HG03097 (cell line): ENCODE measurements around the gene DPP4.

Experiments used
- ATAC-seq: cut with Tn5 transposase; IDR thresholded peaks from one replicate; pipeline ENCODE4 v1.9.1; 2021; ENCODE audit not compliant: unreplicated experiment, low FRiP score

Gene DPP4

GRCh38 chr2:162022290-162022945 lies 51.6 kb downstream of the DPP4 start:
- ATAC-seq, result no peak

DNA sequence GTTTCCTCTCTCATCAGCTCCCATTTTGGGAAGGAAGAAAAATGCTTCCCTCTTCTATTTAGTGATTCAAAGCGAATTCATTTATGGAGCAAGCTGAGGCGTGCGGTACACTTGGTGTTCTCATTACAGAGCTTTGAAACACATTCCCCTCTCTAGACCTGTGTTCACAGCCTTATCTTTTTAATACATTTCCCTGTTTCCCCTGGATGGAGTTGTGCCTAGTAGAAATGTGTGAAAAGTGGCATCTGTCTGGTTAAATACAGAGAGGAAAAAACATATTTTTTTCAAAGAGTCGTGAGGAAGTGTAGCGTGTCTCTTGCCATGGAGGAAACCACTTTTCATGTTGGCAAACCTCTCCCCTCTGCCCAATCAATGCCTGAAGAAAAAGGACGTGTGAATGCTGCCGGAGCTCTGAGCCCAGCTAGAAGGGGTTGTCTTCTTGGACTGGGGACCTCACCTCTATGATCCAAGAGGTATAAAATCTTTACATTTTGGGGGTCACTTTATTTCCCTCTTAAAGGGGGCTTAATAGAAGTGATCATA lies 52.4 kb downstream of the DPP4 start:
- ATAC-seq, result no peak

- no peak for ATAC-seq
Observed at GRCh38 chr2:162018530-162018929, 55.5 kb downstream of the DPP4 start.

GRCh38 chr2:162017233-162017632 lies 56.8 kb downstream of the DPP4 start:
- ATAC-seq, result no peak

DNA sequence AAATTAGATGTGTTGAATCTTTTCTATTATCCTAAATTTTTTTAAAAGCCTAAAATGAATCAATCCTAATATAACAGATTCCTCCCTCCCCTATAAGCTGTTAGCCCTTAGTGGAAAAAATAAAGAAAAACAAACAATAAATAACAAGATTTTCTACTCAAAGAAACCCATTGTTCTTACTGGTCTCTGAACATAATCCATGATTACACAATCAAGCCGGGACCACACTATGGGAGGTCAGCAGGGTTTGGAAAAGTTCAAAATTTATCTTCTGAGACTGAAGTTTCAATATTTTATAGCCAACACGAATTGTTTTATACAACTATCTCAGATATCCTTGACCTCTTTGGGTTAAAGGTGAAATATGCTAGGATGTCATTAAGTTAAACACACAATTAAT lies 57.9 kb downstream of the DPP4 start:
- ATAC-seq, result no peak

- ATAC-seq, result no peak
Observed at GRCh38 chr2:162014751-162015150, 59.3 kb downstream of the DPP4 start.

- no peak for ATAC-seq
Observed at GRCh38 chr2:162013514-162014475, 60.2 kb downstream of the DPP4 start.

DNA sequence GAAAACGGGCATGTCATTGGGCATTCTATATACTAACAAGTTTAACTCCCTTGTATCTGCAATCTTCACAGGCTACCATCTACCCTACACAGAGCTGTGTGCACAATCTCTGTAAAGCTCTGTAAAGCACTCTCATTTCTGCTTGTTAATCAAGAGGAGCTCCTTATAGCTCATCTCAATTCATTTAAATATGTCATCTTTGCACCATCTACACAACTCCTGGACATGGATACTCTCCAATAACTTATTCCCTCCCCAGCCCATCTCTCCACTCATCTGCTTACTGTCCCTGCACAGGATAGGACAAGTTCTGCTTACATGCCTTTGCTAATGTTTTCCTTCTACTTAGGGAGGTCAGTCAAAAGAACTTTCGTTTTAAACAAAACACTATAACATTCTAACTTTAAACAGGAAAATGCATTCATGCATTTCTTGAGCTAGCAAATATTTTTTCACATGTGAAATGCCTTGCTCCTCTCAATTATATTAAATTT lies 61.4 kb downstream of the DPP4 start:
- ATAC-seq, result no peak

- ATAC-seq, result no peak
Observed at GRCh38 chr2:162011706-162012564, 62.1 kb downstream of the DPP4 start.

GRCh38 chr2:162009543-162009942 lies 64.5 kb downstream of the DPP4 start:
- no peak for ATAC-seq

- ATAC-seq, result no peak
Observed at GRCh38 chr2:162007447-162008040, 66.5 kb downstream of the DPP4 start.

DNA sequence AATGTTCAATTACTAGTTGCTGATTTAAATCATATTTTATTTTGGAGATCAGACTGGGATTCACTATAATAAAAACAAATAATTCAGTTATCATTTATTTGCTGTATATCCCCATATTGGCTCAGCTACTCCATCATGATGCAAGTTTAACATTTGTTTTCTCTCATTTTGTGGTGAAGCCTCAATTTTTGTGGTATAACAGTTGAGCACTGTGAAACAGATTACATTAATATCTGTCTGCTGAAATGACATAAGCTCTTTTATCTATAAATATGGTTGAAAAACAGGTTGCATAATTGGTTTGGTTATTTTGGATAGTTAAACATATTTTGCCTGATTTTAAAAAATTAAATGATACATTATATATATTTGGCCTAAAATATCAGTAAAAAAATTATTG lies 67.7 kb downstream of the DPP4 start:
- ATAC-seq, result no peak

DNA sequence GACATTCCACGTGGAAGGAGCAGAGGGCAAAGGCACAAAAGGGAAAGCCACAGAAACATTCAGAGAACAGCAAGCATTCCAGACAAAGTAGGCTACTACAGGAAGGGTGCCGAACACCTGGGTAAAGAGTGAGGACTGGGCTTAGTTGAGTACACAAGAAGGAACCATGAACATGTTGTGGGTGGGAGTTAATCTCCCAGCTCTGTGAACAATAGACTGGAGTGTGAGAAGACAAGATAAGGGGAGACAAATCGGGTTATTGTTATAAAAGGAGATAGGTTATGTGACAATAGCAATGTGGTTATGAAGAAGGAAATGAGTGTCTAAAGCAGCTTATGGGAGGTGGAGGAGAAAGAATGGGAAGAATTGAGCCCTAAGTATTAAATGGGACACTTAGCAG lies 70.0 kb downstream of the DPP4 start:
- ATAC-seq, result no peak

- no peak for ATAC-seq
Observed at GRCh38 chr2:162002623-162003235, 71.3 kb downstream of the DPP4 start.

GRCh38 chr2:162000431-162000830 lies 73.6 kb downstream of the DPP4 start:
- no peak for ATAC-seq

DNA sequence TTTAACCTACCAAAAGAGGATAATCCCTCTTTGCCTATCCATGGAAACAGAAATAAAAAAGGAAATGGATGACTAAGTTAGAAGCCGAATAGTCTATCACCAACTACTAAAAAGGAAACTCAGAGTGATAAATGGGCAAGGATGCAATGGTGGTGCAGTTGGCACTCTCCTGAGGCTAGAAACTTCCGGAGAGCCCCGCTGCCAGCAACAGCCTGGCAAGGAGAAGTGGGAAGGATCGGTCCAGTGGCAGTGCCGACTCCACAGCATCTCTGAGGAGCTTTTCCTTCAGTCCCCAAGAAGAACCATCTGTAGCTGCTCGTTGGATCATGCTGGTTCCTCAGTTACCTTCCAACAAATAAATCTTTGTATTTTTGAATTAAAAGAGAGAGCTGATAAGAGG lies 74.7 kb downstream of the DPP4 start:
- no peak for ATAC-seq

DNA sequence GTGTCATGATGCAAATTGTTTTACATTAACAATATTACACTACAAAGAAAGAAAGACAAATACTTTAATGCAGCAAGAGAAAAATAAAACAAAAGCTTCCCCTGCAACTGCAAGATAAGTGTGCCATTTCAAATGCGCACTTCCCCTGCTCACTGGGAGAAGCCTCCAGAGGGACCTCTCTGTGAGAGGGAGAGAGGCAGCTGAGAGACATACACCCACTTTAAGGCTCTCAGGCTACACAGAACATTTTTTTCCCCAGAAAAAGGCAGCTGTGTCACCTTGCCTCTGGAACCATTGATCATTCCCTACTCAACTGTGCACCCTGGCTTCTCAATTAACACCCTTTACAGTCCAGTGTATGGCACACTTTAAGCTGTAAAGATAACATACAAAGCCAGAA lies 75.2 kb downstream of the DPP4 start:
- no peak for ATAC-seq

- no peak for ATAC-seq
Observed at GRCh38 chr2:161997916-161998471, 76.0 kb downstream of the DPP4 start.

- ATAC-seq, result no peak
Observed at GRCh38 chr2:161995553-161996016, 78.4 kb downstream of the DPP4 start.
